GM18909 (cell line): ENCODE results near the gene VASN.

Experiments used
- ATAC-seq: cut with Tn5 transposase; IDR thresholded peaks from one replicate; pipeline ENCODE4 v1.9.1; 2021; ENCODE audit warnings: mild to moderate bottlenecking; ENCODE audit not compliant: unreplicated experiment, poor library complexity

The VASN gene

DNA sequence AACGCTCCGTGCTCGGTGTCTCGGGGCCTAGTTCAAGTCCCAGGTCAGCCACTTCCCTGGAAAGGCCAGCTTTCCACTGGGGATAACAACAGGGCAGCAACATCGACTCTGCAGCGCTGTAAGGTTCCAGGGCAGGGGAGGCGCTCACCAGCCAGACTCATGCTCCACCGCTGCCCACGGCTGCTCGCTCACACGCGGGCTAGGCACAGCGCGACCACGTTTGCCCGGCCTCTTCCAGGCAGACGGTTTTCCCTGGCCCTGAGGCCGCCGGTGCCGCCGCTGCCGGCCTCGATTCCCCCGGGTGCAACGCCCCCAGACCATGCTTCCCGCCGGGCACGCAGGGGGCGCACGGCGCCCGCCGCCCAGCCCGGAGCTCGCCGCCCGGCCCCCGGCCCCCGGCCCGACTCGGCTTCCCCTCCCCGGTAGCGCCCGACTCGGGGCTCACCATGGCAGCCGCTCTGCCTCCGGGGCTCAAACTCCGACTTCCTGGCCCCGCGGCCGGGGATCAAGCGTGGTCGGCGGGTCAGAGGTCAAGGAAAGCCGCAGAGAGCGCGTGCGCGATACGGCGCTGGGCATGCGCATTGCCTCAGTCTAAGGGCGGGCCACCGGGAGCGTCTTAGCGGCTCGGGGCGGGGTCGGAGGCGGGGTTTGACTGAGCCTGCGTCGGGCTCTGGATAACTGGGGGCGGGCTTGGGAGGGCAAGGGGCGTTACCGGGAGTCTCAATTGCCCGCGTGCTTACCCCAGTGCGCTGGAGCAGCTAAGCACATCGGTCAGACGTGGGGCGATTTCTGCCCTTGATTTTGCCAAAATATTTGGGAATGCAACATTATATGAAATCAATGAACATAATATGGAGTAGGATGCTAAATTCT lies 20.6 kb upstream of the VASN start, which contains the start of gene PAM16:
Gene PAM16 (minus strand): TSS at position 535 of the 873 bp plus-strand sequence. CDS start 87 bp downstream, at position 448.
- peak; percentile 88 for ATAC-seq

DNA sequence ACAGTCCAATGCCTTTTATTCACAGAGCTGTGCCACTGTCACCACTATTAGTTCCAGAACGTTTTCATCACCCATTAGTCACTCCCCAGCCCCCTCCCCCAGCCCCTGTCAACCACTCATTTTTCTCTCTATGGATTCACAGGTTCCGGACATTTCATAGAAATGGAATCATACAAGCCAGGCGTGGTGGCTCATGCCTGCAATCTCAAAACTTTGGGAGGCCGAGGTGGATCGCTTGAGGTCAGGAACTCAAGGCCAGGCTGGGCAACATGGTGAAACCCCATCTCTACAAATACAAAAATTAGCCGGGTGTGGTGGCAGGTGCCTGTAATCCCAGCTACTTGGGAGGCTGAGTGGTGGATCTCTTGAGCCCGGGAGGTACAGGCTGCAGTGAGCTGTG lies 19.8 kb upstream of the VASN start:
- no peak for ATAC-seq

DNA sequence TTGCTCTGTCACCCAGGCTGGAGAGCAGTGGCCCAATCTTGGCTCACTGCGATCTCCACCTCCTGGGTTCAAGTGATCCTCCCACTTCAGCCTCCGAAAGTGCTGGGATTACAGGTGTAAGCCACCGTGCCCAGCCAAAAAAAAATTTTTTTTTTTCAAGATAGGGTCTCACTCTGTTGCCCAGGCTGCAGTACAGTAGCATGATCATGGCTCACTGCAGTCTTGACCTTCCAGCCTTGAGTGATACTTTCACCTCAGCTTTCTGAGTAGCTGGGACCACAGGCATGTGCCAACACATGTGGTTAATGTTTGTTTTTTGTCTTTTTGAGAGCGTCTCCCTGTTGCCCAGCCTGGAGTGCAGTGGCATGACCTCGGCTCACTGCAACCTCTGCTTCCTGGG lies 18.8 kb upstream of the VASN start:
- no peak for ATAC-seq

DNA sequence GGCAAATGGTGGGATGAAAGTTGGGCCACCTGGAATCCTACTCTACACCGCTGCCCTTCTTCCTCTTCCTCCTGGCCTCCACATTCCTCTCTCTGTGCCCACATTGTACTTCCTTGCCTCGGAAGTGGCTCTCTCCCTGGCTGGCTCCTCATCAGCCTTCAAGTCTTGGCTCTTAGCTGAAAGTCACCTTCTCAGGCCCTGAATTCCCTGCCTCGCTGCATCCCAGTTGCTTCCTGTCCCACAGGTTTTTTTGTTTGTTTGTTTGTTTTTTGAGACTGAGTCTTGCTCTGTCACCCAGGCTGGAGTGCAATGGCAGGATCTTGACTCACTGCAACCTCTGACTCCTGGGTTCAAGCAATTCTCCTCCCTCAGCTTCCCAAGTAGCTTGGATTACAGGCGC lies 18.0 kb upstream of the VASN start:
- no peak for ATAC-seq

DNA sequence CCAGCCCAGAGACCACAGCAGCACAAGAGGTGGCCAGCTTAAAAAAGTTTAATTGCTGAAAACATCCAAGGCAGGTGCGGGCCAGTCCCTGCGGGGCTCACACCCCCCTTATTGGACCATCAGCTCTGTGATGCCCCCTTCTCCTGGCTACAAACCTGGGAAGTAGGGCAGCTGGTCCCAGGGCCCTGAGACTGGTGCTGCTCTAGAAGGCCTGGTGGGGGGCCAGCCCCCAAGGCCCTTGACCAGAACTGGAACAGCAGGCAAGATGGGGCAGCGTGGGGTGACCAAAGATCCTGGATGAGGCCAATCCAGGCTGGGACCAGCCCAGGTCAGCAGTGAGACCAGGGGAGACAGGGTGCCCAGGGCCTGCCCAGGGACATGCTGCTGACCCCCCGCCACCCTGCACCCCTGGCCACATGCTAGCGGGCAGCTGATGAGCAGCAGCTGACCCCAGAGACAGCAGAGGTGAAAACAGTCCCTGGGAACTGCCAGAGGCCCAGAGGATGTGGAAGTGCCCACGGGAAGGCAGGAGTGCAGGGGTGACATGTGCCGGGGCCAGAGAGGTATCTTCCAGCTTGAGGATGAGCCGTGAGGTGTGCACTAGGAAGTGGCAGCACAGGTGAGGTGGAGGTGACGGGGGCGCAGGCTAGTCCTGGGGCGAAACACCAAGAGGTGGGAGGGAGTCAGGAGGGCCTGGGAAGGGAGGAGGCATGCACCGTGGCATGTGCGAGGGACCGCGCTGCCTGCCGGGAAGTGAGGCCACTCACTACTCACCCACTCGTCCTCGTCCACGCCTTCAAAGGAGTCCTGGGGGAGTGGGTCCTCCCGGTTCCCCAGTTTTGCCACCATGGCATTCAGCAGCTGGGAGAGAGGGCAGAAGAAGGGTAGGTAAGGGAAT lies 16.9 kb upstream of the VASN start:
- no peak for ATAC-seq

DNA sequence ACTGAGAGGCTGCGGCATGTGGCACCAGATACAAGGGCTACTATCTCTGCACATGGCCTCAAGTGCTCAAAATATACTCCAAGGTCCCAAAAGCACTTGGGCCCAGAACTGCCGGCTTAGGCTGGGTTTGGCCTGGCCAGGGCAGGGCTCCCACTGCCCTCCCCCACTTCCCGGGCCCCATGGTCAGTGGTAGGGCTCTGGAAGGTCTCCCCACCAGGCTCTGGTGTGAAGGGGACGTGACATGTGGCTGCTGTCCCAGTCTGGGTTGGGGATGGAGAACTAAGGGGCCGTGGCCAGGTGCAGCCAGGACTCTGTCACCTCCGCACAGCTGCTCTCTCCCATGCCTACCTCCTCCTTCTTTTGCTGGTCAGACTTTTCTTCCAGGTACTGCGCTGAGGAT lies 14.8 kb upstream of the VASN start:
- no peak for ATAC-seq

DNA sequence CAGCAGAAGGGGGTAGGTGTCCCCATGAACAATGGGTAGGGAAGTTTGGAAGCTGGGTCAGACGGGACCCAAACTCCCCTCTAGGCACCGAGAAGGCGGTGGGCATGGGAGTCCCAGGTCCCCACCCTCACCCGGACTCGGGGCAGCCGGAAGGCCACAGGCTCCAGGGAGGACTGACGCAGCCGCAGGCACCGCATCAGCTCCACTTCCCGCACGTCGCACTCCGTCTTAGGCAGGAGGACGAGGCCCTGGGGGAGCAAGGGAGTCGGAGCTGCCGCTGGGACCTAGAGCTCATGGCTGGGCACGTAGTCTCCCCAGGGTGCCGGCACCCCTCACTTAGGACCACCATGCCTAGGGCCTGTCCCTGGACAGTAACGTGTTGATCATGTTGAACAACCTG lies 13.4 kb upstream of the VASN start:
- ATAC-seq, result no peak

DNA sequence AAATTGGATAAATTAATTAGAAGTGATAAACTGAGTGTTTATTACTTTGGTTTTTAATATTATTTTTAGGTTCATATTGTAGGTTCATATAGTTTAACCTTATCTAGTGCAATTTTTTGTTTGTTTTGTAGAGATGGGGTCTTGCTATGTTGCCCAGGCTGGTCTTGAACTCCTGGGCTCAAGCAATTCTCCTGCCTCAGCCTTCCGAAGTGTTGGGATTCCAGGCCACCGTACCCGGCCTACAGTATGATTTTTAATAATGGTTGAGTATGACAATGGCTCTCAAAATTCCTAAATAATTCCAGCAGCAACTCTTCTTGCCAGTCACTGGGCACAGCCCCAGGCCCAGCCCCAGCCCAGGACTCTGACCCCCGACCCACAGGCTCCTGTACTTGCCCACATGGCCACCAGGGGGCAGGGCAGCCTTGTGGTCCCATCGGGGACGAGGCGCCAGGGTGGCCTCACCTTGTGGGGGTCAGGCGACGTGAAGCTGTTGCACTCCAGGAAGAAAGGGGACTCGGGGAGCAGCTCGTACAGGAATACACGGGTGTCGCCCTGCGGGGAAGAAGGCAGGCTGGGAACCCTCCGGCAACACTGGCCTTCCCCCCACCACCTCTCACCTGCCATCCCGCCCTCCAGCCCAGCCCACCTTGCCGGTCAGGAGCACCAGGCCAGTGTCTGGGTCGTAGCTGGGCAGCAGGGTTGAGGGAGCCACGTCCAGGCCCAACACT lies 12.7 kb upstream of the VASN start:
- no peak for ATAC-seq

DNA sequence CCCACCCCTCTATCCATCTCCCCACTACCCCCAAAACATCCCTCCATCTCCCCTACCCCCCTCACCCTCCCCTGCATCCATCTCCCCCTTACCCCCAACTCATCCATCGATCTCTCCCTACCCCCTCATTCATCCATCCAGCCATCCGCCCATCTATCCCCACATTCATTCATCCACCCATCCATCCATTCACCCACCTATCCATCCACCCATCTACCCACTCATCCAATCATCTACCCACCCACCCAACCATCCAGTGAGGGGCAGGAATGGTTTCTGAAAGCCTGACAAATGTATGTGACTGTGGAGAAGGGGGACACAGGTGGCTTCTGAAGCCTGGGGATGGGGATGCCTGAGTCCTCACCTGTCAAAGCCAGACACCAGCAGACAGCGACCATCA lies 11.7 kb upstream of the VASN start:
- ATAC-seq, result no peak

DNA sequence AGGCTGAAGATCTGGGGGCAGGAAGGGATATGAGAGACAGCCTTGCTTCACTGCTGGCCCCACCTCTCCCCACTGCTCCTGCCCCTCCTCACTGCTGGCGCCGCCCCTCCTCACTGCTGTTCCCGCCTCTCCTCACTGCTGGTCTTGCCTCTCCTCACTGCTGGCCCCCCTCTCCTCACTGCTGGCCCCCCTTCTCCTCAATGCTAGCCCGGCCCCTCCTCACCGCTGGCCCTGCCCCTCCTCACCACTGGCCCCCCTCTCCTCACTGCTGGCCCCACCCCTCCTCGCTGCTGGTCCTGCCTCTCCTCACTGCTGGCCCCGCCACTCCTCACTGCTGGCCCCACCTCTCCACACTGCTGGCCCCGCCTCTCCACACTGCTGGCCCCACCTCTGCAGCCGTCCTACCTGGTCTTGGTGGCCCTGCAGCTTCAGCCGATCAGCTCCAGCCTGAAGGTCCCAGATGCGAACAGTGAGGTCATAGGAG lies 11.1 kb upstream of the VASN start:
- ATAC-seq, result no peak

DNA sequence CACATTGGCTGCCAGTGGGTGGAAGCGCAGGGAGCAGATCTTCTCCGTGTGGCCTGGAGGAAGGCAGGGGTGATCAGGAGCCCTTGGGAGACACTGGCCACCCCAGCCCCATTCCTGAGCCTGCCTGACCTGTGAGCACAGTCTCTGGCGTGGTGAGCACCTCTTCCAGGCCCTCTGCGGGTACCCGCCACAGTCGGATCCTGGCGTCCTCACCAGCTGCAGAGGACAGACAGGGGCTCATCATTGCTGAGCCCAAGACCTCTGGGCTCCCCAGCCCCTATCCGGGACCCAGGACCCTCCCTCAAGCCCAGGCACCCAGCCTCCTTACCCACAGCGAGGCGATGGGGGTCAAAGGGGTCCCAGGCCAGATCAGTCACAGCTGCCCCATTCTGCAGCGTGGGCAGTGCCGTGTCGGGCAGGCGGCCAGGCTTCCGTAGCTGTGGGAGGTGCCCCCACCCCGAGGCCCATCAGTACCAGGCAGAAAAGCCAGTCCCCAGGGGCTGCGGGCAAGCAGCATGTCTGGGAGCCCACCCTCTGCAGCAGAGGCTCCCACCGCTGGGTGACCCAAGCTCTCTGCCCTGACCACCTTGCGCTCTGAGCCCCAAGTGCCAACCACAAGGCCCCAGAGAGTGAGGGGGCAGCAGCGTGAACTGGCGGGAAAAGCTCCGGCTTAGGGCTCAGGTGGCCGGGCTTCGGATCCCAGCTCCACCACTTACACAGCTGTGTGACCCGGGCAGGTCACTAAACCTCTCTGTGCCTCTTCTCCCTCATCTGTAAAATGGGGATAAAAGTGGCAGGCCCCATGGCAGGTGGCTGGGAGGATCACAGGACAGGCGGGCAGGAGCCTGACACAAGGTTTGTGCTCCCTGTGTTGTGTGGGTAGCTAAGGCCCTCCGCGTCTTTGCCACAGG lies 10.4 kb upstream of the VASN start:
- no peak for ATAC-seq

DNA sequence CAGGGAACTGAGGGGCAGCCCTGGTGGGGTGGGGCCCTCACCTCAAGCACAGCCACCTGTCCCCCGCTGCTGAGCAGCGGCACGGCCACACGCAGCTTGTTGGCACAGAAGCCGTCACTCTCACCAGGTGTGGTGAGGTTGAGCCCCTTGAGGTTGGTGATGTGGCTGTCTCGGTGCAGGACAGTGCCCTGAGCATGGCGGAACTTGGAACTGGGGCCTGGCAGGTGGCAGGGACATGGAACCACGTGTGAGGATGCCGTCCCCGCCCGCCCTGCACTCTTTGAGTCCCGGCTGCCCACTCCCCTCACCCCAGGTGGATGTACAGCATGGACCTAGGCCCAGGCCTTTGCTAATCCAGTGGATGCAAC lies 9.7 kb upstream of the VASN start:
- ATAC-seq, result no peak

DNA sequence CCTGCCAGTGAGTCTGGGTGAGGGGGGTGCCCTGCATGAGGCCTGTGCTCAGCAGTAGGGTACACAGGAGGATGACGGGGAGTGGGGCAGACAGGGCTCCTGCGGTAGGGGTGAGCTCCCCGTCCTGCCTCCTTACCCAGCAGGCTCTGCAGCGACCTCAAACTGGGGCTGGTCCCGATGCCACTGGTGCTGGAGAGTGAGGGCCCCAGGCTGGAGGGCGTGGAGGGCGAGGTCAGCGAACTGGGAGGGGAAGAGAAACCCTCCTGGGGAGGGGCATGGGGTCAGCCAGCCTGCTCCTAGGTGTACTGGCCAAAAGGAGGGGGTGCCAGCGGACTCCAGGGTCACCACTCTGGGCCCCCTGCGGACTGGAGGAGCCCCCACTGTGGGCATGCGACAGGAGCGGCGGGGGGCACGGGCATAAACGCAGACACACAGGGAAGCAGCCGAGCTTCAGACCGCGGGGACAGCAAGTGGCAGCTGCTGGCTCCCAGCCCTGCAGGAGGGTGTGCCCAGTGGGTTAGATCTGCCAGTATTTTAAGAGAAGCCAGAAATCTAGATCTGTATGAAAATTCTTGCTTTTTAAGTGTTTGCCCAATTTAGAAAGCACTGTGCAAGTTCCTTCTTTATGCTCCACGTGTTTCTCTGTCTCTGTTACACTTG lies 9.0 kb upstream of the VASN start:
- ATAC-seq, result no peak

DNA sequence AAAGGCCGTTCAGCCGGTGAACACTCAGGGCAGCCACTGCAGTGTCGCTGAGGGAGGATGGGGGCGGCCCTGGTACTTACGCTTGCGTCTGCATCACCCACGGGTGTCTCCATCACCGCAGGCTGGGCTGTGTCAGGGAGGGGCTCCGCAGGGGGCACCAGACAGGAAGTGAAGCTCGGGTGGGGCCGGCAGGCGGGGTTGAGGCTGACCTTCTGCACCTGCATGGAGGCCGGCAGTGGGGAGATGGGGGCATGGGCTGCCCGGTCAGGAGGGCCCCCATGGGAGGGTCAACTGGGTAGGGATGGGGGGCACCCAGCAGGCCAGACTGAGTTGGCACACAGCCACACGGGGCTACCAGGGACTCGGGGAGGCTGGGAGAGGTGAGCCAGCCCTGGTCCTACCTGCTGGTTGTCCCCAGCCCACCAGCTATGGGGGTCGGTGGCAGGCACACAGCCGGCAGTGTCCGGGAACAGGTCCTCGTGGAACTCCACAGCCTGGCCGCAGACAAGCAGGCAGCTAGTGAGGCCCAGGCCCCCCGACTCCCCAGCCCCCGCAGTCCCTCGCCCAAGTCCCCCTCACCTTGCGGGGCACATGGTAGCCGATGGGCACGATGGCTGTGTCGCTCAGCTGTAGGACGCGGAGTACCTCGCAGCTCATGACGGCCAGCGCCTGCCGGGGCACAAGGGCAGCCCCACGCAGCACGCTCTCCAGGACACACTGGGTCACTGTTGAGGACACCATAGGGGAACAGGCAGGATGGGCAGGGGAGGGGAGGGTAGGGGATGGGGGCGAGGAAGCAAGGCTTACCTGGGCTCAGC lies 7.2 kb upstream of the VASN start:
- peak; percentile 16 for ATAC-seq

DNA sequence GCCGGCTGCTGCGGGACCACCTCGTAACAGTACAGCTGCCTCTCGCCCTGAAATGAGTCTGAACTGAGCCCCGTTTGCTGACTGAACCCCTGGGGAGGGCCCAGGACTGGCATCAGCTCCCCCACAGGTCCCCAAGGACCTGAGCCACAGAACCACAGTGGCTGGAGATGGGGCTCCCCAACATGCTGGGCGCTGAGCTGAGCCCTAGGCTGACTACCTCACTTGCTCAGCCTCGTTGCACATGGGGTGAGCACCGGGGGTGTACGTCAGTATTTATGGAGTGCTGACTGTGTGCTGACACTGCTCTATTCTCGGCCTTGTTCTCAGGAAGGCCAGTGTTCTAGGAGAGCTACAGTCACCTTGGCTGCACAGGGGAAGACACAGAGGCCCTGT lies 6.6 kb upstream of the VASN start:
- peak; percentile 67 for ATAC-seq

DNA sequence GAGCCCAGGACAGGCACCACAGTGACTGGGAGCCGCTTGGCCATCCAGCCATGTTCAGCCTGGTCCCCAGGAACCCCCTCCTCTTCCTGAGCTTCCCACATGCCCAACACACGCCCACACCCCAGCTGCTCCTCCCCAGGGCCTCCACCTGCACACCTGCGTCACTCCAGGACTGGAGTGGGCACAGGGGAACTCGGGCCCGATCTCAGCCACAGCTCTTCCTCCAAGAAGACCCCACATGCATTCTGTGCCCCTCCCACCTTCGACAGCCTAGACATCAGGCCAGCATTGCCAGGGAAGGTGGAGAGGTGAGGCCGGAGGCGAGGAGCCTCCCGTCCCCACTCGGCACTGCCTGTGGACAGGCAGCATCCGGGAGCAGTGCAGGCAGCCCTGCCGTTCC lies 6.0 kb upstream of the VASN start:
- no peak for ATAC-seq

DNA sequence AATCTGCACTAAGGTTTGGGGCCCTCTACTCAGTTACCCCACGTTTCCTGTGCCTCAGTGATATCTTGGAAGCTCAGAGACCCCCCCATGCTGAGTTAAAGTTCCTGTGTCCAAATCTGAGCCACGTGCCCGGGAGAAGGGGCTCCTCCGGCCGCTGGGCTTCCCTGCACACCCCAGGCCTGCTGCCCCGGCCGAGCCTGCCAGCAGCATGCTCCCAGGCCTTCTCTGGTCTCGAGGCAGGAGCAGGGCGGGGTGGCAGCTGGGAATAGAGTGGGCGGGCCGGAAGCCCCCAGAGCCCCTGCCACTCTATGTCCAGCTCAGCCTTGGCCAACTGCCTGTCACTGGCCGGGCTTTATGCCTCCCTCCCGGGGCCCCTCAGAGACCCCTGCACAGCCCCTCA lies 5.6 kb upstream of the VASN start:
- no peak for ATAC-seq

DNA sequence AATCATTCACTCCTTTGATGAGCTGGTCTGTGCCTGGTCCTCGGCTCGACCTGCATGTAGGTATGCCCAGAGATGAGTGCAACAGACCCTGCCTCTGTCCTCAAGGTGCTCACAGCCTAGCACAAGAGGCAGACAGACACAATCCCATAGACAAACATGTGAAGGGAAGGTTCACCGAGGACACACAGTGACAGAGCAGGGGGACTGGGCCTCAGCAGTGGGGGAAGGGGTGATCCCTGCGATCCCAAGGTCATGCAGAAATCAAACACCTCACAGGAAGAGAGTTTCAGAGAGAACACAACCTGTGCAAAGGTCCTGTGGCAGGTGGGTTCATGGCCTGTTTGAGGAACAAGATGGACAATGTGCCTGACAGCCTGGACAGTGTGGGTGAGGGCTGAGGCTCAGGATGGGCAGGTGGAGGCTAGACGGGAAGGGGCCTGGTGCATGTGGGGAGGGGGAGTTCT lies 4.2 kb upstream of the VASN start:
- ATAC-seq, result no peak
